Inferior parietal cortex (tissue), 1 donor: Measurements from ENCODE around the gene RFX6.

Experiments
- DNase-seq: peaks from one replicate; pipeline ENCODE4 v3.0.0-alpha.2; 2016; ENCODE audit errors: extremely low spot score

The RFX6 gene

DNA sequence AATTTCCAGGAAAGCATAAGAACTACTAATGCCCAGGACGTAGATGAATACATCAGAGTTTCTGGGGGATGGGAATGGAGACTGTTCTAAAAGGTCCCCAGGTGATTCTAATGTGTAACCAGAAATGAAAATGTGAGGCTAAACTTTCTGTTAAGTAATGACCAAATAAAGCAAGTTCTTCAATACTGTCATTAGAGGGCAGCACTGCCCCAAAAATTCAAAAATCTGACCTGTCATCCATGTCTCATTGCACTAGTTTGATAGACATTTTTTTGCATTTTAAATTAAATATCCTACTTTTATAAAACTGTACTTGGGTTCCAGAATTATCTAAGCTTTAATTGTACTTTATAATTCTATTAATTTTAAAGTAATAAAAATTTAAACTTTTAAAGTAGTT lies 94.9 kb downstream of the RFX6 start:
- peak; percentile 74 for DNase-seq

DNA sequence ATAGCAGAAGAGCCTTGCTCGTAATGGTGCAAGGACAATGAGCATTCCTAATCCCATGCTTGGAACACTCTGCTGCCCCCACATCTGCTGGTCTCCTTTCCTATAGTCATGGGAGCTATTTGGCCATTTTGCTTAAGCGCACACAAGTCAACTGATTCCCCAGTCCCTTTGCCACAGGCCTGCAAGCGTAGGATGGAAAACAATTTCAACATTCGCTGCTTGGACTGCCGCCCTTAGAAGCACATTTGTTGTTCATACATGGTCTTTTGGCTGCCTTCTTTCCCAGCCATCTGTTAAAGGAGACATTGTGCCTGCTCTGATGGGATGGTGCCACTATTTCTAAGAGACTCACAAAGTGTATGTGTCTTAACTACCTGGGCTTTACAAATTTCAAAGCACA lies 96.9 kb downstream of the RFX6 start:
- DNase-seq, result no peak

DNA sequence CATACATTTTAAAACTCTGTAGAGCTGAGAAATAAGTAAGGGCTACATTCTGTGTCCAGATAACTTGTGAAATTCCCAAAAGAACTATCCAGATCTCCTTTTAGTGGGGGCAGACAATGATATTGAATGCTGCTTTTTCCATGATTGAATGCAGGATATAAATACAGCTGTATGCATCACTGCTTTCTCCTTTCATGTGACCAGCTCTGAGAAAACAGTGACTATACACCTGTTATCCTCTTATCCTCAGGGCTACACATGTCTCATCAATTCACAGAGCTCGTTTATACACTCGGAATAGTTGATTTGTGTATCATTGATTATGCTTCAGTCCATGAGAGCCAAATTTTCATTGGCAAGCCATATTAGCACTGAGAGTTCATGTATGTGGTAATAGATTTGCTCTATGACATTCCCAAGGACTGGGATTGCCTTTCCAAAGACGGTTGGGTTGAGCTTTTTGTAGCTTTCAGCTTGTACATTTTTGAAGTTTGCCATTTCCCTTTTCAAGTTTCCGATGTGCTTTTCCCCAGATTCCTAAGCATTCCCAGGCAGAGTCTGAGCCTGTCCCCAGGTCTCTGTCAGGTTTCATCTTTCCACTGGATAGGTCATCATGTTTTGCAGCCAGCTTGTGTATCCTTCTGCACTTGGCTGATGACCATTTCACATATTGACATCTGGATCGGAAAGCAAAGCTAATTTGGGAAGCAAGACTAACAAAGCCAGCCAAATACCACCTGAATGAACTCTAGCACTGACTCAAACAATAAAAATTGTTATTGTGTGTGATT lies 97.7 kb downstream of the RFX6 start:
- no peak for DNase-seq

DNA sequence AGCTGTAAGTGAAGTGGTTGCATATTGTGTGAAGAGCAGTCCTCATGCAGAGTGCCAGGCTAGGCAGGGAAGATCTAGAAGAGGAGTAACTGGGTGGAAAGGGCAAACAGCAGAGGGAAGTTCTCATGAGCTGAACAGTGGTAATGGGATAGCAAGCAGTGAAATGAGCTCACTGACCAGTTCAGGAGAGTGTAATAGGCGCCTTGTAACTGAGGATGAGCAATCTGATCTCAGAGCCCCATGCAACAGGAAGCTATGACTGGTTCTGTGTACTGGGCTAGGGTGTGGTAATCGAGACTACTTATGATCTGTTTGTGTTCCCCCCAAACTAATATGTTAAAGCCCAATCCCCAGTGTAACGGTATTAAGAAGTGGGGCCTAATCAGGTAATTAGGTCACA lies 98.6 kb downstream of the RFX6 start:
- DNase-seq, result no peak

DNA sequence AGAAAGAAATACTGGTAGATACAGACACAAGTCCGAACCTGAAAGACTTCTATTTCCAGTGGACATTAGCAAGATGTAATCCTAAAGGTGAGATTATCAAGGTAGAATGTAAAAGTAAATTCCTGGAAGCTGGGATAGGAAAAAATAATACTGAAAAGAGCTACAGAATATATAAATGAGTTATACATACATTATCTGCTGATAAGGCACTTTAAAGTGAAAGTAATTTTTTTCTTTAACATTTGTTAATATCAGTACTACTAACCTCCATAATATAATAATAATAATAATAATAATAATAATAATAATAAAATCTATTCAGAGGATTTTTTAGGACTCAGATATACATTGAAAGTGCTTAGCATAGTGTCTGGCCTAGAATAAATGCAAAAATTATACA lies 102.5 kb downstream of the RFX6 start:
- no peak for DNase-seq
